Thyroid gland (tissue), 4 donors: ENCODE data around the gene CAPN13.

ENCODE experiments used
- CTCF ChIP-seq, 6 experiments: fragments of 200-600 bp in 3 of 6; fragments of 450-650 bp in 3 of 6; sonication (generic) in 3 of 6; IDR thresholded peaks; one replicate each; pipeline ENCODE4 v1.5.1; 2016 to 2019; ENCODE audit warnings: antibody characterized with exemption in 6 of 6, mild to moderate bottlenecking in 2 of 6, inconsistent platforms in 1 of 6, moderate library complexity in 1 of 6
- POLR2A ChIP-seq, 2 donors: fragments of 450-650 bp; IDR thresholded peaks; one replicate each; pipeline ENCODE4 v1.6.1; 2017; ENCODE audit warnings: antibody characterized with exemption in 2 of 2, mild to moderate bottlenecking in 2 of 2, moderate library complexity in 1 of 2

GRCh38 chr2:30729031-30729430, 78.2 kb downstream of the CAPN13 start:
- TF ChIP-seq CTCF (IDR thresholded peaks at IDR 0.05) (no peak), POLR2A (IDR thresholded peaks at IDR 0.05) (no peak)
